ENCODE data around the gene PRCC. TPM values are rescaled to one million over a fixed set of nuclear protein-coding genes. Genes with fewer than 3 reads are reported as not detected.
"Not testable (repeated sequence)": the region's sequence is repeated elsewhere in the genome, so short reads cannot be mapped to it uniquely, and the experiment has no call there.

PRCC gene
- total RNA-seq, 1 donor from 2014 or later, result 64.4 TPM

GRCh38 chr1:156760092-156760795, 7.1 kb upstream of the PRCC start:
- DNase-seq (ENCODE audit: low spot score), result no peak

- no peak for DNase-seq (ENCODE audit: low spot score)
These were observed 6.6 kb upstream of the PRCC start for GRCh38 chr1:156760796-156761104.

- DNase-seq (ENCODE audit: low spot score), result not testable (repeated sequence)
These were observed 2.2 kb upstream of the PRCC start for GRCh38 chr1:156765136-156765535.

- no peak for DNase-seq (ENCODE audit: low spot score)
These were observed 1.7 kb upstream of the PRCC start for GRCh38 chr1:156765666-156766065.

- DNase-seq (ENCODE audit: low spot score), result no peak
These were observed 836 bp upstream of the PRCC start for GRCh38 chr1:156766298-156767100.

- no peak for DNase-seq (ENCODE audit: low spot score)
These were observed 707 bp downstream of the PRCC start for GRCh38 chr1:156767879-156768604.

GRCh38 chr1:156768610-156769295, 1.4 kb downstream of the PRCC start:
- DNase-seq (ENCODE audit: low spot score), result no peak

- DNase-seq (ENCODE audit: low spot score), result no peak
These were observed 4.9 kb downstream of the PRCC start for GRCh38 chr1:156772222-156772621.

GRCh38 chr1:156772728-156773497, 5.6 kb downstream of the PRCC start:
- no peak for DNase-seq (ENCODE audit: low spot score)

GRCh38 chr1:156773607-156774006, 6.3 kb downstream of the PRCC start:
- DNase-seq (ENCODE audit: low spot score), result no peak

- DNase-seq (ENCODE audit: low spot score), result no peak
These were observed 8.5 kb downstream of the PRCC start for GRCh38 chr1:156775799-156776198.

GRCh38 chr1:156776942-156777341, 9.6 kb downstream of the PRCC start:
- DNase-seq (ENCODE audit: low spot score), result no peak

- DNase-seq (ENCODE audit: low spot score), result no peak
These were observed 10.2 kb downstream of the PRCC start for GRCh38 chr1:156777573-156777972.

- no peak for DNase-seq (ENCODE audit: low spot score)
These were observed 14.4 kb downstream of the PRCC start for GRCh38 chr1:156781585-156782186.

GRCh38 chr1:156785458-156785857, 18.1 kb downstream of the PRCC start:
- no peak for DNase-seq (ENCODE audit: low spot score)

- no peak for DNase-seq (ENCODE audit: low spot score)
These were observed 19.3 kb downstream of the PRCC start for GRCh38 chr1:156786640-156787039.

GRCh38 chr1:156788136-156788535, 20.8 kb downstream of the PRCC start:
- DNase-seq (ENCODE audit: low spot score), result no peak

GRCh38 chr1:156789621-156790318, 22.4 kb downstream of the PRCC start:
- DNase-seq (ENCODE audit: low spot score), result no peak

- DNase-seq (ENCODE audit: low spot score), result peak; percentile 73
These were observed 27.4 kb downstream of the PRCC start for GRCh38 chr1:156794506-156795373.
